ENCODE results near the gene HHATL. TPM values are rescaled to one million over a fixed set of nuclear protein-coding genes. Genes with fewer than 3 reads are reported as not detected.

The HHATL gene
- total and polyA plus RNA-seq, 4 donors = 0.39 to 2.7 (median 0.62) TPM

DNA sequence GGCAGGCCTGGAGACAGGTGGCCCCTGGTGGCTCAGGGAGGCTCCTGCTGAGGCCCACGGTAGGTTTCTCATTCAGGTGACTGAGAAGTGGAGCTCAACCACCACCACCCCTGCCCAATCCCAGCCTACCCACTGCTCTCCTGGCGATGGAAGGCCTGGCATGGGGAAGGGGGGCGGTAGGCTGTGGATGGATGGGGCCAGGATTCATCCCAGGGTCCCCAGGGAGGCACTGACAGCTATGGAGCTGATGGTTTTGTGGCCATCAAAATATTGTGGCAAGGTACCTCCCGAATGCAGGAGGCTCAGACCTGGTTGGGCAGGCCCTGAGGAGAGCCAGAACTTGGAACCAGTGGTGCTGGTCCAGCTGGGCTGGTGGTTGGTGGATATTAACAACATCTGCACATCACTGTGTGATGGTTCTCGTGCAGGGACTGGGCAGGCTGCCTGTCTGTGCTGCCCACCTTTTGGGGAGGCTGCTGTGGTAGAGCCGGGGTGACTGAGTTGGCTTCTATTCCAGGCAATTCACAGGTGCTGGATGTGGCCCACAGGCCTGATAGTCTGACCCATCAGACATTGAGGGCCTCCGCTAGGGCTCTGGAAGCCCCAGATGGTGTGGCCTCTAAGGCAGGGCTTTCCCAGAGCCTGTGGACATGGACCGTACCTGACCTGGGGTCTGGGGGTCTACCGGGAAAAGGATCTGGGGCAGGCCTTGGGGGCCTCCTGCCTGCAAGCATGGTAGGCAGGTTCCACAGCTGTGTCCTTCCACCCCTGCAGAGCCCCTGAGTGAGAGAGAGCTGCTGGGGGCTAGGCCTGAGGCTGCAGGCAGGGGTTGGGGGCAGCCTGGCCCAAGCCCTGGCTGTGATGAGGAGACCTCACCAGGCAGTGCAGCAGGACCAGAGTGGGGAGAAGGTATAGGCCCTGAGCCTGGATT, 45.7 kb downstream of the HHATL start:
- Histone ChIP-seq H3K36me3 (ENCODE audit: control insufficient read depth in 4 of 4, insufficient read depth in 4 of 4, low read length in 4 of 4) (peaks cover 0 to 17% (median 0%) of the 10 kb centered on the region in 4 donors), H3K4me3 (no peak overlapping the region), H3K27me3 (ENCODE audit: control insufficient read depth in 3 of 3, insufficient read depth in 3 of 3, low read length in 2 of 3) (no peaks in the 10 kb centered on the region), H3K9ac (ENCODE audit: insufficient read depth in 1 of 2, low read length in 2 of 2) (no peak overlapping the region), H3K27ac (ENCODE audit: low read depth in 1 of 2, low read length in 1 of 2) (peak overlapping the region in 1 of 2 donors; percentile 9), H3K4me1 (ENCODE audit: control insufficient read depth in 5 of 5, insufficient read depth in 5 of 5, low read length in 5 of 5) (peaks cover 3 to 31% (median 19%) of the 10 kb centered on the region in 5 donors), H3K9me3 (ENCODE audit: control insufficient read depth in 4 of 4, insufficient read depth in 3 of 4, low read length in 3 of 4) (no peaks in the 10 kb centered on the region)
- TF ChIP-seq, protein P1, sequence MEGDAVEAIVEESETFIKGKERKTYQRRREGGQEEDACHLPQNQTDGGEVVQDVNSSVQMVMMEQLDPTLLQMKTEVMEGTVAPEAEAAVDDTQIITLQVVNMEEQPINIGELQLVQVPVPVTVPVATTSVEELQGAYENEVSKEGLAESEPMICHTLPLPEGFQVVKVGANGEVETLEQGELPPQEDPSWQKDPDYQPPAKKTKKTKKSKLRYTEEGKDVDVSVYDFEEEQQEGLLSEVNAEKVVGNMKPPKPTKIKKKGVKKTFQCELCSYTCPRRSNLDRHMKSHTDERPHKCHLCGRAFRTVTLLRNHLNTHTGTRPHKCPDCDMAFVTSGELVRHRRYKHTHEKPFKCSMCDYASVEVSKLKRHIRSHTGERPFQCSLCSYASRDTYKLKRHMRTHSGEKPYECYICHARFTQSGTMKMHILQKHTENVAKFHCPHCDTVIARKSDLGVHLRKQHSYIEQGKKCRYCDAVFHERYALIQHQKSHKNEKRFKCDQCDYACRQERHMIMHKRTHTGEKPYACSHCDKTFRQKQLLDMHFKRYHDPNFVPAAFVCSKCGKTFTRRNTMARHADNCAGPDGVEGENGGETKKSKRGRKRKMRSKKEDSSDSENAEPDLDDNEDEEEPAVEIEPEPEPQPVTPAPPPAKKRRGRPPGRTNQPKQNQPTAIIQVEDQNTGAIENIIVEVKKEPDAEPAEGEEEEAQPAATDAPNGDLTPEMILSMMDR (IDR thresholded peaks at IDR 0.05; ENCODE audit: control extremely low read depth, extremely low read depth) = no peak
- ATAC-seq (ENCODE audit: insufficient read depth, low FRiP score) (no peak), DNase-seq (no peak)
- 91 to 93% methylated on average over 9 of the region's 9 CpGs for WGBS, 2 donors

DNA sequence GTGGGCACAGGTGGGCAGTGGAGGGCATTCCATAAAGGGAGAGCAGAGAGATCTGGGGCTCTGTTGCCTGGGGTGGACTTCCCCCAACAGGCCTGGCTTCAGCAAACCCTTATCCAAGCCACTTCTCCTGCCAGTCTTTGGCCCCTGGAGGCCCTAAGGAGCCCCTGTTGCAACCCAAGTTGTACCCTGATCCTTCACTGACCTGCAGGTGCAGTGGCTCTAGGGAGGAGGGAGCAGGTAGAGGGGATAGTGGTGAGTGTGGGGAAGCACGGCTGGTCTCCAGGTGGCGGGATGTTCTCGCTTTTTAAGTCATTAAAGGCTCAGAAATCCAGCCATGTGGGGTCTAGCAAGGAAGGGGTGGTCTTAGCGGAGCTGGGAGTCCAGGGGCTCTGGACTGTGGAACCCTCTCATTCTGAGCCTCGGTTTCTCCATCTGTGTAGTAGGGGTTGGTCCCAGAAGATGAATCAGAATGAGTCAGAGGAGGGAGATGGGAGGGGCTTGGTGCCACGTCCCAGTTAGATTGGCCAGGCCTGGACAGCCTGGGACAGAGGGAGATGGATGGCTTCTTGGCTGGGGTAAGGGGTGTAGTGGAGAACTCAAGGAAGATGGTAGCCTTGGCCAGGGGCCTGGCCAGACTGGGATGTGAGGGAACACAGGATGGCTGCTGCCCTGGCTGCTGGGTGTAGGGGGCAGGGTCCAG, 46.5 kb downstream of the HHATL start:
- H3K9ac ChIP-seq (ENCODE audit: insufficient read depth in 1 of 2, low read length in 2 of 2) = no peak overlapping the region
- 86 to 90% methylated on average over 6 of the region's 6 CpGs for WGBS, 2 donors
- no peak overlapping the region for H3K4me3 ChIP-seq
- H3K9me3 ChIP-seq (ENCODE audit: control insufficient read depth in 4 of 4, insufficient read depth in 3 of 4, low read length in 3 of 4) = no peaks in the 10 kb centered on the region
- H3K27ac ChIP-seq (ENCODE audit: low read depth in 1 of 2, low read length in 1 of 2) = peak overlapping the region; percentile 33 to 97
- H3K27me3 ChIP-seq (ENCODE audit: control insufficient read depth in 3 of 3, insufficient read depth in 3 of 3, low read length in 2 of 3) = no peaks in the 10 kb centered on the region
- TF ChIP-seq, protein P1 (IDR thresholded peaks at IDR 0.05; ENCODE audit: control extremely low read depth, extremely low read depth) = no peak
- DNase-seq = no peak
- ATAC-seq (ENCODE audit: insufficient read depth, low FRiP score) = no peak
- peaks cover 3 to 32% (median 25%) of the 10 kb centered on the region in 5 donors for H3K4me1 ChIP-seq (ENCODE audit: control insufficient read depth in 5 of 5, insufficient read depth in 5 of 5, low read length in 5 of 5)
- peaks cover 0 to 17% (median 0%) of the 10 kb centered on the region in 4 donors for H3K36me3 ChIP-seq (ENCODE audit: control insufficient read depth in 4 of 4, insufficient read depth in 4 of 4, low read length in 4 of 4)

DNA sequence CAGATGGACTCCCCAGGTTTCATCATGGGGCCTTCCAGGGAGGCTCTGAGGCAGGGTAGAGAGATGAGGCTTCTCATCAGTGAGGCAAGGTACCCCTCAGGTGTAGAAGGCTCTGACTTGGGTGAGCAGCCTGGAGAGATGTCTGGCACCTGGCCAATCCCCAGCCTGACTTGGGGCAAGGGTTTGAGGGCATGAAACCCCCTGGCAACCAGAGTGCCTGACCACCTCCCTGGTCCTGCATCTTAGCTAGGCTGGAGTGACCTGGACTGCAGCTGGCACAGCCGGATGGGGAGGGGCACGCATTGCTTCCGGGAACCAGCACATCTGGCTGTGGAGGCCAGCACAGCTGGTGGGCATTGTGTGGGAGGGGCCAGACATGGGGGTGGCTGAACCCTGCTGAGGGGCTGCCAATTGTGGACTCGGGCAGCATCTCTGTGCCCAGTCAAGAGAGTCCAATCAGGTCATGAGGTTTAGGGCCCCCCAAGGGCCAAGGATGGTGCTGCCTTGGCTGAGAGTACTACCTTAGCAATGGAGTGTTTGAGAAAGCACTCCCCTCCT, 47.2 kb downstream of the HHATL start:
- no peak for ATAC-seq (ENCODE audit: insufficient read depth, low FRiP score)
- 60 to 62% methylated on average over 4 of the region's 4 CpGs for WGBS, 2 donors

More for the DNA sequence above, 47.2 kb downstream of the HHATL start:
- DNase-seq = peak; percentile 41 to 52 (median 43)
- Histone ChIP-seq H3K4me1 (ENCODE audit: control insufficient read depth in 5 of 5, insufficient read depth in 5 of 5, low read length in 5 of 5) (peaks cover 3 to 32% (median 24%) of the 10 kb centered on the region in 5 donors), H3K27ac (ENCODE audit: low read depth in 1 of 2, low read length in 1 of 2) (peak overlapping the region; percentile 90 to 97), H3K27me3 (ENCODE audit: control insufficient read depth in 3 of 3, insufficient read depth in 3 of 3, low read length in 2 of 3) (no peaks in the 10 kb centered on the region), H3K4me3 (no peak overlapping the region), H3K9me3 (ENCODE audit: control insufficient read depth in 4 of 4, insufficient read depth in 3 of 4, low read length in 3 of 4) (no peaks in the 10 kb centered on the region), H3K9ac (ENCODE audit: insufficient read depth in 1 of 2, low read length in 2 of 2) (peak overlapping the region; percentile 17 to 51), H3K36me3 (ENCODE audit: control insufficient read depth in 4 of 4, insufficient read depth in 4 of 4, low read length in 4 of 4) (peaks cover 0 to 17% (median 0%) of the 10 kb centered on the region in 4 donors)
- TF ChIP-seq, protein P1 (IDR thresholded peaks at IDR 0.05; ENCODE audit: control extremely low read depth, extremely low read depth) = no peak
